Measurements from ENCODE around the gene PLXNA2.

- TF ChIP-seq EZH2 (IDR thresholded peaks at IDR 0.05; ENCODE audit: insufficient read depth, low read length): no peak
- TF ChIP-seq, protein P1, sequence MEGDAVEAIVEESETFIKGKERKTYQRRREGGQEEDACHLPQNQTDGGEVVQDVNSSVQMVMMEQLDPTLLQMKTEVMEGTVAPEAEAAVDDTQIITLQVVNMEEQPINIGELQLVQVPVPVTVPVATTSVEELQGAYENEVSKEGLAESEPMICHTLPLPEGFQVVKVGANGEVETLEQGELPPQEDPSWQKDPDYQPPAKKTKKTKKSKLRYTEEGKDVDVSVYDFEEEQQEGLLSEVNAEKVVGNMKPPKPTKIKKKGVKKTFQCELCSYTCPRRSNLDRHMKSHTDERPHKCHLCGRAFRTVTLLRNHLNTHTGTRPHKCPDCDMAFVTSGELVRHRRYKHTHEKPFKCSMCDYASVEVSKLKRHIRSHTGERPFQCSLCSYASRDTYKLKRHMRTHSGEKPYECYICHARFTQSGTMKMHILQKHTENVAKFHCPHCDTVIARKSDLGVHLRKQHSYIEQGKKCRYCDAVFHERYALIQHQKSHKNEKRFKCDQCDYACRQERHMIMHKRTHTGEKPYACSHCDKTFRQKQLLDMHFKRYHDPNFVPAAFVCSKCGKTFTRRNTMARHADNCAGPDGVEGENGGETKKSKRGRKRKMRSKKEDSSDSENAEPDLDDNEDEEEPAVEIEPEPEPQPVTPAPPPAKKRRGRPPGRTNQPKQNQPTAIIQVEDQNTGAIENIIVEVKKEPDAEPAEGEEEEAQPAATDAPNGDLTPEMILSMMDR (IDR thresholded peaks at IDR 0.05; ENCODE audit: insufficient read depth, low read depth, low read length): no peak
Observed at GRCh38 chr1:208248307-208248801, 4.2 kb upstream of the PLXNA2 start.

Measured in astrocyte (in vitro differentiated cells and primary cell).